SJCRH30 (cell line): Measurements from ENCODE around the gene RPP21. TPM values are rescaled to one million over a fixed set of nuclear protein-coding genes. Genes with fewer than 3 reads are reported as not detected.

Experiments used
- DNase-seq, 2 experiments: peaks; one replicate each; pipeline ENCODE4 v3.0.0-alpha.2; 2015 to 2020
- H3K27ac ChIP-seq: fragments of 250-450 bp; sonication (Bioruptor Pico); 2 replicates; pipeline ENCODE4 v1.5.1; 2020; ENCODE audit warnings: mild to moderate bottlenecking, moderate library complexity
- H3K27me3 ChIP-seq: fragments of 250-450 bp; sonication (Bioruptor Pico); 2 replicates; pipeline ENCODE4 v1.5.1; 2020; ENCODE audit warnings: mild to moderate bottlenecking, moderate library complexity
- H3K36me3 ChIP-seq: fragments of 250-450 bp; sonication (Bioruptor Pico); 2 replicates; pipeline ENCODE4 v1.5.1; 2020; ENCODE audit warnings: mild to moderate bottlenecking, moderate library complexity
- H3K4me1 ChIP-seq: fragments of 250-450 bp; sonication (Bioruptor Pico); 2 replicates; pipeline ENCODE4 v1.5.1; 2020; ENCODE audit warnings: mild to moderate bottlenecking, moderate library complexity
- H3K4me3 ChIP-seq: fragments of 250-450 bp; sonication (Bioruptor Pico); 2 replicates; pipeline ENCODE4 v1.5.1; 2020; ENCODE audit warnings: mild to moderate bottlenecking, moderate library complexity
- H3K9me3 ChIP-seq: fragments of 250-450 bp; sonication (Bioruptor Pico); replicated peaks from 2 replicates; pipeline ENCODE4 v1.5.1; 2020; ENCODE audit warnings: mild to moderate bottlenecking, moderate library complexity
- total RNA-seq: library from RNA; depleted of rRNA; stranded (reverse); fragments of >200 nt; shearing (Covaris generic); gene quantifications from 2 replicates; pipeline ENCODE4 v1.2.3, GENCODE V29; 2014; rRNA removed

RPP21 gene
- total RNA-seq: 38.0 and 52.4 TPM in 2 replicates

- H3K36me3 ChIP-seq: peaks cover 5% of the 10 kb centered on the region; the same call in 1 of the 2 replicates
- no peaks in the 10 kb centered on the region; the same call in 1 of the 2 replicates for H3K4me1 ChIP-seq
- DNase-seq: peak; percentile 77 to 78
- H3K27me3 ChIP-seq: no peaks in the 10 kb centered on the region
- H3K27ac ChIP-seq: peak within 1 kb of the TSS; percentile 80
- no peaks in the 10 kb centered on the region for H3K9me3 ChIP-seq
- H3K4me3 ChIP-seq: peak within 1 kb of the TSS; percentile 99
Observed at GRCh38 chr6:30344868-30345671, at the start of gene RPP21. Gene RPP21, plus strand, starts transcription at chr6:30345156. Its CDS starts 16 bp downstream, at chr6:30345172.

- peaks cover 21% of the 10 kb centered on the region for H3K36me3 ChIP-seq
- no peaks in the 10 kb centered on the region for H3K9me3 ChIP-seq
- H3K27me3 ChIP-seq: no peaks in the 10 kb centered on the region
- no peak overlapping the region for H3K27ac ChIP-seq
- no peak for DNase-seq
- no peak overlapping the region for H3K4me3 ChIP-seq
- no peaks in the 10 kb centered on the region for H3K4me1 ChIP-seq
Observed at GRCh38 chr6:30295837-30296236, 49.1 kb upstream of the RPP21 start.

- Histone ChIP-seq H3K4me1 (no peaks in the 10 kb centered on the region), H3K9me3 (no peaks in the 10 kb centered on the region), H3K4me3 (no peak overlapping the region), H3K36me3 (peaks cover 13% of the 10 kb centered on the region; the same call in 1 of the 2 replicates), H3K27ac (no peak overlapping the region), H3K27me3 (no peaks in the 10 kb centered on the region)
- no peak for DNase-seq
Observed at GRCh38 chr6:30304002-30304401, 41.0 kb upstream of the RPP21 start.

GRCh38 chr6:30311101-30311500 lies 33.9 kb upstream of the RPP21 start:
- H3K27me3 ChIP-seq: no peaks in the 10 kb centered on the region
- DNase-seq: peak; percentile 27 to 41
- no peak overlapping the region for H3K4me3 ChIP-seq
- no peaks in the 10 kb centered on the region for H3K9me3 ChIP-seq
- peaks cover 2% of the 10 kb centered on the region for H3K36me3 ChIP-seq
- H3K4me1 ChIP-seq: no peaks in the 10 kb centered on the region
- no peak overlapping the region for H3K27ac ChIP-seq

- Histone ChIP-seq H3K9me3 (no peaks in the 10 kb centered on the region), H3K4me3 (no peak overlapping the region), H3K36me3 (peaks cover 2% of the 10 kb centered on the region), H3K27ac (no peak overlapping the region), H3K27me3 (no peaks in the 10 kb centered on the region), H3K4me1 (no peaks in the 10 kb centered on the region)
- no peak for DNase-seq
Observed at GRCh38 chr6:30311671-30312070, 33.3 kb upstream of the RPP21 start.

- peaks cover 4% of the 10 kb centered on the region for H3K36me3 ChIP-seq
- no peak overlapping the region for H3K4me3 ChIP-seq
- DNase-seq: no peak
- H3K27me3 ChIP-seq: no peaks in the 10 kb centered on the region
- no peak overlapping the region for H3K27ac ChIP-seq
- H3K9me3 ChIP-seq: no peaks in the 10 kb centered on the region
- no peaks in the 10 kb centered on the region for H3K4me1 ChIP-seq
Observed at GRCh38 chr6:30312266-30312665, 32.7 kb upstream of the RPP21 start.

- Histone ChIP-seq H3K27ac (no peak overlapping the region), H3K4me1 (no peaks in the 10 kb centered on the region), H3K4me3 (no peak overlapping the region), H3K36me3 (peaks cover 4% of the 10 kb centered on the region), H3K27me3 (no peaks in the 10 kb centered on the region), H3K9me3 (no peaks in the 10 kb centered on the region)
- DNase-seq: no peak
Observed at GRCh38 chr6:30312676-30313321, 32.2 kb upstream of the RPP21 start.

- no peak overlapping the region for H3K27ac ChIP-seq
- peaks cover 5% of the 10 kb centered on the region; the same call in 1 of the 2 replicates for H3K36me3 ChIP-seq
- no peaks in the 10 kb centered on the region for H3K27me3 ChIP-seq
- no peak for DNase-seq
- H3K4me3 ChIP-seq: no peak overlapping the region
- no peaks in the 10 kb centered on the region for H3K9me3 ChIP-seq
- no peaks in the 10 kb centered on the region for H3K4me1 ChIP-seq
Observed at GRCh38 chr6:30315156-30315555, 29.8 kb upstream of the RPP21 start.

GRCh38 chr6:30317913-30318589 lies 26.9 kb upstream of the RPP21 start:
- Histone ChIP-seq H3K27ac (no peak overlapping the region), H3K9me3 (no peaks in the 10 kb centered on the region), H3K27me3 (no peaks in the 10 kb centered on the region), H3K4me1 (no peaks in the 10 kb centered on the region), H3K4me3 (no peak overlapping the region), H3K36me3 (peaks cover 8% of the 10 kb centered on the region; the same call in 1 of the 2 replicates)
- no peak for DNase-seq

- no peak overlapping the region for H3K4me3 ChIP-seq
- H3K36me3 ChIP-seq: peaks cover 8% of the 10 kb centered on the region; the same call in 1 of the 2 replicates
- no peak for DNase-seq
- no peaks in the 10 kb centered on the region for H3K9me3 ChIP-seq
- H3K27me3 ChIP-seq: no peaks in the 10 kb centered on the region
- H3K27ac ChIP-seq: no peak overlapping the region
- H3K4me1 ChIP-seq: no peaks in the 10 kb centered on the region; the same call in 1 of the 2 replicates
Observed at GRCh38 chr6:30319146-30319835, 25.7 kb upstream of the RPP21 start.

GRCh38 chr6:30321692-30322388 lies 23.1 kb upstream of the RPP21 start:
- Histone ChIP-seq H3K27ac (no peak overlapping the region), H3K4me3 (no peak overlapping the region), H3K36me3 (peaks cover 6% of the 10 kb centered on the region; the same call in 1 of the 2 replicates), H3K4me1 (no peaks in the 10 kb centered on the region; the same call in 1 of the 2 replicates), H3K27me3 (no peaks in the 10 kb centered on the region), H3K9me3 (no peaks in the 10 kb centered on the region)
- no peak for DNase-seq

GRCh38 chr6:30322527-30323501 lies 22.1 kb upstream of the RPP21 start:
- DNase-seq: no peak
- H3K27ac ChIP-seq: no peak overlapping the region
- H3K4me3 ChIP-seq: no peak overlapping the region
- no peaks in the 10 kb centered on the region for H3K27me3 ChIP-seq
- no peaks in the 10 kb centered on the region; the same call in 1 of the 2 replicates for H3K4me1 ChIP-seq
- peaks cover 6% of the 10 kb centered on the region; the same call in 1 of the 2 replicates for H3K36me3 ChIP-seq
- H3K9me3 ChIP-seq: no peaks in the 10 kb centered on the region

- DNase-seq: no peak
- H3K4me3 ChIP-seq: no peak overlapping the region
- no peak overlapping the region for H3K27ac ChIP-seq
Observed at GRCh38 chr6:30323806-30324205, 21.1 kb upstream of the RPP21 start.

More at GRCh38 chr6:30323806-30324205, 21.1 kb upstream of the RPP21 start:
- Histone ChIP-seq H3K9me3 (no peaks in the 10 kb centered on the region), H3K27me3 (no peaks in the 10 kb centered on the region), H3K4me1 (no peaks in the 10 kb centered on the region; the same call in 1 of the 2 replicates), H3K36me3 (peaks cover 5% of the 10 kb centered on the region; the same call in 1 of the 2 replicates)
